Trophoblast cell (in vitro differentiated cells and primary cell): ENCODE results near the gene BLM.

Experiments
- DNase-seq, 2 donors: peaks; one replicate each; pipeline ENCODE4 v3.0.0-alpha.2; 2016
- H2AFZ ChIP-seq: 2 replicates; pipeline ENCODE4 v1.6.1; 2013; ENCODE audit warnings: low read length, moderate library complexity, mild to moderate bottlenecking; ENCODE audit not compliant: insufficient read depth, poor library complexity
- H2AK5ac ChIP-seq: 2 replicates; pipeline ENCODE4 v1.6.1; 2013; ENCODE audit warnings: mild to moderate bottlenecking, low read length
- H2BK120ac ChIP-seq: 2 replicates; pipeline ENCODE4 v1.6.1; 2013; ENCODE audit warnings: low read length, mild to moderate bottlenecking, moderate library complexity; ENCODE audit not compliant: insufficient read depth, poor library complexity
- H2BK12ac ChIP-seq: 2 replicates; pipeline ENCODE4 v1.6.1; 2013; ENCODE audit warnings: mild to moderate bottlenecking, low read length, moderate library complexity
- H2BK5ac ChIP-seq: 2 replicates; pipeline ENCODE4 v1.6.1; 2013; ENCODE audit warnings: low read length, low read depth, moderate library complexity, mild to moderate bottlenecking; ENCODE audit not compliant: poor library complexity
- H3K14ac ChIP-seq: 2 replicates; pipeline ENCODE4 v1.6.1; 2013; ENCODE audit warnings: mild to moderate bottlenecking, low read length
- H3K18ac ChIP-seq: 2 replicates; pipeline ENCODE4 v1.6.1; 2013; ENCODE audit warnings: mild to moderate bottlenecking, low read length
- H3K23ac ChIP-seq: 2 replicates; pipeline ENCODE4 v1.6.1; 2013; ENCODE audit warnings: low read length
- H3K27ac ChIP-seq: 2 replicates; pipeline ENCODE4 v1.5.1; 2013; ENCODE audit warnings: low read depth, mild to moderate bottlenecking, inconsistent platforms, low read length, moderate library complexity
- H3K27me3 ChIP-seq: 2 replicates; pipeline ENCODE4 v1.6.1; 2013; ENCODE audit warnings: inconsistent platforms, mild to moderate bottlenecking, low read length, moderate library complexity; ENCODE audit not compliant: insufficient read depth
- H3K36me3 ChIP-seq, 2 experiments: 1 replicate in 1 of 2; 2 replicates in 1 of 2; pipeline ENCODE4 v1.6.1; 2013; ENCODE audit warnings: low read length in 2 of 2, mild to moderate bottlenecking in 2 of 2, moderate library complexity in 1 of 2; ENCODE audit not compliant: insufficient read depth in 2 of 2, control insufficient read depth in 1 of 2
- H3K4ac ChIP-seq: 2 replicates; pipeline ENCODE4 v1.6.1; 2013; ENCODE audit warnings: low read depth, mild to moderate bottlenecking, low read length, moderate library complexity
- H3K4me1 ChIP-seq, 2 experiments: 1 replicate in 1 of 2; 2 replicates in 1 of 2; pipeline ENCODE4 v1.6.1; 2013; ENCODE audit warnings: low read length in 2 of 2, mild to moderate bottlenecking in 2 of 2, moderate library complexity in 1 of 2; ENCODE audit not compliant: insufficient read depth in 2 of 2, control insufficient read depth in 1 of 2
- H3K4me2 ChIP-seq: 2 replicates; pipeline ENCODE4 v1.6.1; 2013; ENCODE audit warnings: inconsistent platforms, mild to moderate bottlenecking, low read length, moderate library complexity
- H3K4me3 ChIP-seq: 2 replicates; pipeline ENCODE4 v1.5.1; 2013; ENCODE audit warnings: mild to moderate bottlenecking, low read depth, low read length, inconsistent platforms
- H3K79me1 ChIP-seq: one replicate; pipeline ENCODE4 v1.6.1; 2013; ENCODE audit warnings: low read length
- H3K79me2 ChIP-seq: 2 replicates; pipeline ENCODE4 v1.6.1; 2013; ENCODE audit warnings: low read length, mild to moderate bottlenecking; ENCODE audit not compliant: control insufficient read depth, insufficient read depth, poor library complexity
- H3K9ac ChIP-seq: 2 replicates; pipeline ENCODE4 v1.6.1; 2013; ENCODE audit warnings: mild to moderate bottlenecking, low read length
- H3K9me3 ChIP-seq: 2 replicates; pipeline ENCODE4 v1.6.1; 2013; ENCODE audit warnings: low read depth, mild to moderate bottlenecking, control low read depth, inconsistent platforms, low read length; ENCODE audit not compliant: insufficient read depth
- H4K12ac ChIP-seq: 2 replicates; pipeline ENCODE4 v1.6.1; 2013; ENCODE audit warnings: low read depth, mild to moderate bottlenecking, low read length, moderate library complexity
- H4K8ac ChIP-seq: 2 replicates; pipeline ENCODE4 v1.6.1; 2013; ENCODE audit warnings: low read depth, mild to moderate bottlenecking, low read length, moderate library complexity
- H4K91ac ChIP-seq: one replicate; pipeline ENCODE4 v1.6.1; 2013; ENCODE audit warnings: low read depth, mild to moderate bottlenecking, low read length, moderate library complexity
- WGBS: extraction: QIAGEN DNeasy Blood & Tissue Kit; methylation state at CpG from one replicate; pipeline ENCODE4 v1.1.7; 2013; ENCODE audit warnings: missing lambda C conversion rate; ENCODE audit not compliant: insufficient read length, insufficient coverage; ENCODE audit errors: extremely low coverage; 5-methylcytosine and 5-hydroxymethylcytosine counted together

BLM gene

GRCh38 chr15:90851940-90852339, 134.8 kb downstream of the BLM start:
- Histone ChIP-seq H3K9me3 (no peaks in the 10 kb centered on the region), H2BK5ac (no peak overlapping the region), H3K4ac (no peak overlapping the region), H3K27me3 (no peaks in the 10 kb centered on the region), H3K4me3 (no peak overlapping the region), H3K36me3 (no peaks in the 10 kb centered on the region), H3K18ac (no peak overlapping the region), H2AFZ (no peak overlapping the region), H3K79me1 (no peaks in the 10 kb centered on the region), H3K23ac (no peak overlapping the region), H2BK12ac (no peak overlapping the region), H2AK5ac (no peak overlapping the region), H2BK120ac (no peak overlapping the region), H4K12ac (no peak overlapping the region), H3K4me1 (peaks cover 6% of the 10 kb centered on the region in 2 experiments), H3K27ac (no peak overlapping the region), H3K14ac (no peak overlapping the region), H3K79me2 (no peaks in the 10 kb centered on the region), H3K9ac (no peak overlapping the region), H3K4me2 (no peak overlapping the region), H4K91ac (no peak overlapping the region), H4K8ac (no peak overlapping the region)
- no CpG with 5 or more reads among the region's 5 CpGs for WGBS
- no peak for DNase-seq

GRCh38 chr15:90855139-90855538, 138.0 kb downstream of the BLM start:
- Histone ChIP-seq H3K4ac (no peak overlapping the region), H3K14ac (no peak overlapping the region), H3K27me3 (no peaks in the 10 kb centered on the region), H2BK5ac (no peak overlapping the region), H2AK5ac (peak overlapping the region; percentile 39), H3K79me1 (peaks cover 3% of the 10 kb centered on the region), H3K4me3 (no peak overlapping the region), H4K91ac (no peak overlapping the region), H2BK12ac (no peak overlapping the region), H4K12ac (no peak overlapping the region), H3K23ac (no peak overlapping the region), H3K9me3 (no peaks in the 10 kb centered on the region), H3K79me2 (no peaks in the 10 kb centered on the region), H3K27ac (no peak overlapping the region), H2BK120ac (no peak overlapping the region), H3K36me3 (no peaks in the 10 kb centered on the region), H3K4me1 (peaks cover 16 to 18% of the 10 kb centered on the region in 2 experiments), H3K4me2 (no peak overlapping the region), H4K8ac (no peak overlapping the region), H3K9ac (no peak overlapping the region), H3K18ac (no peak overlapping the region), H2AFZ (no peak overlapping the region)
- WGBS: no CpG with 5 or more reads among the region's 9 CpGs
- DNase-seq: no peak

- Histone ChIP-seq H3K27ac (no peak overlapping the region), H3K36me3 (no peaks in the 10 kb centered on the region), H2BK12ac (no peak overlapping the region), H2AK5ac (peak overlapping the region; percentile 28), H3K14ac (no peak overlapping the region), H3K79me2 (no peaks in the 10 kb centered on the region), H3K27me3 (no peaks in the 10 kb centered on the region), H3K9me3 (no peaks in the 10 kb centered on the region), H3K4ac (no peak overlapping the region), H4K91ac (peak overlapping the region; percentile 31), H3K9ac (no peak overlapping the region), H4K12ac (no peak overlapping the region), H4K8ac (no peak overlapping the region), H3K4me2 (no peak overlapping the region), H2AFZ (no peak overlapping the region), H2BK5ac (no peak overlapping the region), H3K23ac (no peak overlapping the region), H3K4me3 (no peak overlapping the region), H3K79me1 (peaks cover 8% of the 10 kb centered on the region), H3K4me1 (peaks cover 19 to 21% of the 10 kb centered on the region in 2 experiments), H2BK120ac (no peak overlapping the region), H3K18ac (no peak overlapping the region)
- no peak for DNase-seq
- WGBS: no CpG with 5 or more reads among the region's 8 CpGs
These were observed 140.2 kb downstream of the BLM start for GRCh38 chr15:90857337-90857736.

GRCh38 chr15:90857883-90858443, 140.8 kb downstream of the BLM start:
- Histone ChIP-seq H3K4me3 (no peak overlapping the region), H3K9me3 (no peaks in the 10 kb centered on the region), H3K27ac (no peak overlapping the region), H4K91ac (no peak overlapping the region), H3K9ac (no peak overlapping the region), H3K36me3 (no peaks in the 10 kb centered on the region), H3K18ac (no peak overlapping the region), H3K27me3 (no peaks in the 10 kb centered on the region), H2BK120ac (no peak overlapping the region), H3K79me1 (peaks cover 8% of the 10 kb centered on the region), H3K4me1 (peaks cover 19 to 21% of the 10 kb centered on the region in 2 experiments), H3K14ac (peak overlapping the region; percentile 35), H3K4ac (no peak overlapping the region), H2BK12ac (peak overlapping the region; percentile 5), H4K8ac (no peak overlapping the region), H3K23ac (no peak overlapping the region), H3K79me2 (no peaks in the 10 kb centered on the region), H2BK5ac (no peak overlapping the region), H2AFZ (no peak overlapping the region), H2AK5ac (peak overlapping the region; percentile 15), H4K12ac (no peak overlapping the region), H3K4me2 (no peak overlapping the region)
- DNase-seq: no peak
- no CpG with 5 or more reads among the region's 8 CpGs for WGBS
